Effector memory CD8-positive, alpha-beta T cell (primary cell): ENCODE measurements around the gene NPNT.
"Not testable (repeated sequence)": the region's sequence is repeated elsewhere in the genome, so short reads cannot be mapped to it uniquely, and the experiment has no call there.

Source experiments
- ATAC-seq: fragments of 150-1000 bp; cut with Tn5 transposase; replicated peaks from 2 replicates; pipeline ENCODE4 v1.10.0; 2021; ENCODE audit warnings: mild to moderate bottlenecking, moderate library complexity
- DNase-seq, 3 experiments: peaks; one replicate each; pipeline ENCODE4 v3.0.0; 2021
- H3K27ac Mint-ChIP-seq, 2 donors: one replicate each; pipeline ENCODE4 v1.8.0; 2022; ENCODE audit warnings: mild to moderate bottlenecking in 2 of 2, mixed read lengths in 2 of 2, moderate library complexity in 2 of 2
- H3K27me3 Mint-ChIP-seq, 2 donors: one replicate each; pipeline ENCODE4 v1.8.0; 2022; ENCODE audit warnings: mixed read lengths in 2 of 2
- H3K36me3 Mint-ChIP-seq: one replicate; pipeline ENCODE4 v1.8.0; 2022; ENCODE audit warnings: mild to moderate bottlenecking, moderate library complexity, mixed read lengths; ENCODE audit not compliant: insufficient read depth
- H3K4me1 Mint-ChIP-seq, 2 donors: one replicate each; pipeline ENCODE4 v1.8.0; 2022; ENCODE audit warnings: low read depth in 2 of 2, mixed read lengths in 2 of 2
- H3K4me3 Mint-ChIP-seq, 2 donors: one replicate each; pipeline ENCODE4 v1.8.0; 2022; ENCODE audit warnings: mild to moderate bottlenecking in 2 of 2, mixed read lengths in 2 of 2, moderate library complexity in 2 of 2
- H3K9me3 Mint-ChIP-seq, 2 donors: one replicate each; pipeline ENCODE4 v1.8.0; 2022; ENCODE audit warnings: mixed read lengths in 2 of 2
- total RNA-seq, 9 experiments: gene quantifications; one replicate each; lab custom pipeline; 2026; lab: John Stamatoyannopoulos, UW

NPNT gene, protein sequence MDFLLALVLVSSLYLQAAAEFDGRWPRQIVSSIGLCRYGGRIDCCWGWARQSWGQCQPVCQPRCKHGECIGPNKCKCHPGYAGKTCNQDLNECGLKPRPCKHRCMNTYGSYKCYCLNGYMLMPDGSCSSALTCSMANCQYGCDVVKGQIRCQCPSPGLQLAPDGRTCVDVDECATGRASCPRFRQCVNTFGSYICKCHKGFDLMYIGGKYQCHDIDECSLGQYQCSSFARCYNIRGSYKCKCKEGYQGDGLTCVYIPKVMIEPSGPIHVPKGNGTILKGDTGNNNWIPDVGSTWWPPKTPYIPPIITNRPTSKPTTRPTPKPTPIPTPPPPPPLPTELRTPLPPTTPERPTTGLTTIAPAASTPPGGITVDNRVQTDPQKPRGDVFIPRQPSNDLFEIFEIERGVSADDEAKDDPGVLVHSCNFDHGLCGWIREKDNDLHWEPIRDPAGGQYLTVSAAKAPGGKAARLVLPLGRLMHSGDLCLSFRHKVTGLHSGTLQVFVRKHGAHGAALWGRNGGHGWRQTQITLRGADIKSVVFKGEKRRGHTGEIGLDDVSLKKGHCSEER
- total RNA-seq: 0 to 4.1 (median 0) reads per million in 9 experiments

DNA sequence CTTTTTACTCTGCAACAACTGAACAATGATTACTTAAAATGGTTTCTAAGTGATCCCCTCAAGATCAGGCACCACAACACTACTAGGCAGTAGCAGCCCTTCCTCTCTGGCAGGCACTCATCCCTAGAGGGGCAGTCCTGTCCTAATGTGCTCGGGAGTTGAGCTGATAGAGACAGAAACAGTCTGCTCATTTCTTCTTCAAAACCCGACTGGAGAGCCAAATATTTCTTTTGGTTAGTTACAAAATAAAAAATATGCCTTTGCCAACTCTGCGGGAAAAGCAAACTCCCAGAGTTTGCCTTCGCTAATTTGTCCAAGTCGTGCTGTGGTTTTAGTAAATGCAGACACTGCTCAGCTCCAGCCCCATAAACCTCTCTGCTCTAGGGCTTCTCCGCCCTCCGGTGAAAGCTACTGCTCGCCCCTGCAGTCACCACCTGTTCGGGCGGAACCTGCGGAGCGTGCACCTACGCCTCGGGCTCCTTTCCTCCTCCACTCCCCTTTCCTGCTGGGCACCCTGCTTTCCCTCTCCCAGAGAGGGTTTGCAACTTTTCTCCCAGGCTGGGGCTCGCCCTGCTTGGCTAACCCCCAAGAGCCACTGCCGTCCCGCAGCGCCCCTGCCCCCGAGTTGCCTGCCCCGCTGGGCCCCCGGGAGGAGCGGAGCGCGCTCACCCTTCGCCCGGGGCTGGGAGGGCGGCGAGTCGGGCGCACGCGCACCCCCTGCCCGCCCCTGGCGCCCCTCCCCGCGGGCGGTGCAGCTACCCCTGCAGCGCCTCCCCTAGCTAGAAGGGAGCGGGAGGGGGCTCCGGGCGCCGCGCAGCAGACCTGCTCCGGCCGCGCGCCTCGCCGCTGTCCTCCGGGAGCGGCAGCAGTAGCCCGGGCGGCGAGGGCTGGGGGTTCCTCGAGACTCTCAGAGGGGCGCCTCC is at the start of gene NPNT:
TSS of gene NPNT (plus strand) at position 812 of the 923 bp plus-strand sequence. CDS start 182 bp downstream, outside the sequence.
- DNase-seq (no peak), ATAC-seq (no peak)
- Mint-ChIP-seq H3K9me3 (peaks cover 4 to 7% of the 10 kb centered on the region in 2 donors), H3K4me3 (no peak within 1 kb of the TSS), H3K27ac (no peak within 1 kb of the TSS), H3K4me1 (no peaks in the 10 kb centered on the region), H3K27me3 (peaks cover 59% of the 10 kb centered on the region in 2 donors), H3K36me3 (no peaks in the 10 kb centered on the region)

DNA sequence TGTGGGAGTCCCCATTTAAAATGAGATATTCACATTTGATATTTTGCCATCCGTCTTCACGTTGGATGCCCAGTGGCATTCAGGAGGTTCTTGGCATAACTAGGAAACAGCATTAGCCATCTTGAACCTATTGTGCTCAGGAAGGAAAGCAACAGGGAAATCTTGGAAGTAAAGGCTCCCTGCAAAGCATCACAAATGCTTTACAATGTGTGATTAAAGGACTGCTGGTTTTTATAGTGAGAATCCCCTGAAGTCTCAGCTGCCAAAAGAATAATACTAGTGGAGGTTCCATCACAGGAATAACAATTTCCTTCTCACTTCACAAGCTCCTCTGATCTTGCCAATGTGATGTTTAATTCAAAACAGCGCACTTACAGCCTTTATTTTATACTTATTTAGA is 49.7 kb upstream of the NPNT start:
- H3K27ac Mint-ChIP-seq: no peak overlapping the region
- ATAC-seq: no peak

DNA sequence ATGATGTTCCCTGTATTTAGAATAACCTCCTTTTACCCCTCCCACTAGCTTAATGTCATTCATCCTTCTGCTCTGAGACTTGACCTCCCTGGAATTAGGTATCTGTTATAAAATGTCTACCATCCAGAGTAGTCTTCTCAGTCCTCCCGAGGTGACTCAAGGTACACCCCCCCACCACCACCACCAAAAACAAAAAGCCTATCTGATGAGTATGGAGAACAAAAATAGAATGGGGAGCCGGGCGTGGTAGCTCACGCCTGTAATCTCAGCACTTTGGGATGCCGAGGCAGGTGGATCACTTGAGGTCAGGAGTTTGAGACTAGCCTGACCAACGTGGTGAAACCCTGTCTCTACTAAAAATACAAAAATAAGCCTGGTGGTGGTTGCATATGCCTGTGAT is 46.9 kb upstream of the NPNT start:
- H3K27ac Mint-ChIP-seq, DNase-seq, H3K4me3 Mint-ChIP-seq, H3K4me1 Mint-ChIP-seq, ATAC-seq, H3K9me3 Mint-ChIP-seq, H3K27me3 Mint-ChIP-seq: not testable (repeated sequence)
- peaks cover 14% of the 10 kb centered on the region for H3K36me3 Mint-ChIP-seq

More for the DNA sequence above, 49.7 kb upstream of the NPNT start:
- Mint-ChIP-seq H3K9me3 (no peaks in the 10 kb centered on the region), H3K36me3 (peaks cover 11% of the 10 kb centered on the region), H3K27me3 (no peaks in the 10 kb centered on the region), H3K4me3 (no peak overlapping the region), H3K4me1 (no peaks in the 10 kb centered on the region)
- DNase-seq: no peak

DNA sequence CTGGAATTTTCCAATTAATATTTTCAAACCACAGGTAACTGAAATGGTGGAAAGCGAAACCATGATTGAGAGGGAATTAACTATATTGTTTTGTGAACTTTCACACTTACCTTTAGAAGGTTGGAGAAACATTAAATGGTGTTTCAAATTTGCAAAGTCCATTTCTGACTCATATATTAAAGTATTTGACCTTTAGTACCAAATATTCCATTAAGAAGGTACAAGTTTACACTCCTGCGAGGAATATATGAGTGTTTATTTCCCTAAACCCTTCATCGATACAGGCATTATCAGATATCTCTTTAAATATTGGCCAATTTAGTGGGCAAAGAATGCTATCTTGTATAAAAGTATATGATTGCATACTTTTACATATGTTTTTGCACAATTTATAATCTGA is 44.1 kb upstream of the NPNT start:
- no peak for DNase-seq
- no peak for ATAC-seq
- H3K4me3 Mint-ChIP-seq: no peak overlapping the region
- H3K4me1 Mint-ChIP-seq: no peaks in the 10 kb centered on the region
- H3K9me3 Mint-ChIP-seq: peaks cover 2 to 15% of the 10 kb centered on the region in 2 donors
- H3K27ac Mint-ChIP-seq: no peak overlapping the region
- H3K36me3 Mint-ChIP-seq: peaks cover 14% of the 10 kb centered on the region
- no peaks in the 10 kb centered on the region for H3K27me3 Mint-ChIP-seq

DNA sequence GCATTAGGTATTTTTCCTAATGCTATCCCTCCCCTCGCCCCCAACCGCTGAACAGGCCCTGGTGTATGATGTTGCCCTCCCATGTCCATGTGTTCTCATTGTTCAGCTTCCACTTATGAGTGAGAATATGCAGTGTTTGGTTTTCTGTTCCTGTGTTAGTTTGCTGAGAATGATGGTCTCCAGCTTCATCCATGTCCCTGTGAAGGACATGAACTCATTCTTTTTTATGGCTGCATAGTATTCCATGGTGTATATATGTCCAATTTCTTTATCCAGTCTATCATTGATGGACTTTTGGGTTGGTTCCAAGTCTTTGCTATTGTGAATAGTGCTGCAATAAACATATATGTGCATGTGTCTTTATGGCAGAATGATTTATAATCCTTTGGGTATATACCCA is 43.0 kb upstream of the NPNT start:
- H3K9me3 Mint-ChIP-seq: peaks cover 6 to 15% of the 10 kb centered on the region in 2 donors
- not testable (repeated sequence) for H3K4me1 Mint-ChIP-seq, H3K27ac Mint-ChIP-seq, DNase-seq, ATAC-seq, H3K4me3 Mint-ChIP-seq, H3K27me3 Mint-ChIP-seq
- peaks cover 14% of the 10 kb centered on the region for H3K36me3 Mint-ChIP-seq

DNA sequence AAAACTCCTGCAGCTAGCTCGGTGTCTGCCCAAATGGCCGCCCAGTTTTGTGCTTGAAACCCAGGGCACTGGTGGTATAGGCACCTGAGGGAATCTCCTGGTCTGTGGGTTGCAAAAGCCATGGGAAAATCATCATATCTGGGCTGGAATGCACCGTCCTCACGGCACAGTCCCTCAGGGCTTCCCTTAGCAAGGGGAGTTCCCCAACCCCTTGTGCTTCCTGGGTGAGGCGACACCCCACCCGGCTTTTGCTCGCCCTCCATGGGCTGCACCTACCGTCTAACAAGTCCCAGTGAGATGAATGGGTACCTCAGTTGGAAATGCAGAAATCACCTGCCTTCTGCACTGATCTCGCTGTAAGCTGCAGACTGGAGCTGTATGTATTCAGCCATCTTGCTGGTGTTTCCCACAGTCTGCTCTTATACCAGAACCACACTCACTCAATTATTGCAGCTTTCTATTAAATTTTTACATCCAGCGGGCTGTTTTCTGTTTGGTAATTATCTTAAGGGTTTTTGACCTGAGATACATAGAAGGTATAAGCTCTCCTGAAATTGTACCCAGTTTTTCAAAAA is 36.7 kb upstream of the NPNT start:
- Mint-ChIP-seq H3K9me3 (peaks cover 12 to 32% of the 10 kb centered on the region in 2 donors), H3K36me3 (no peaks in the 10 kb centered on the region), H3K4me1 (no peaks in the 10 kb centered on the region), H3K27me3 (no peaks in the 10 kb centered on the region), H3K4me3 (no peak overlapping the region), H3K27ac (no peak overlapping the region)
- no peak for DNase-seq
- ATAC-seq: no peak

DNA sequence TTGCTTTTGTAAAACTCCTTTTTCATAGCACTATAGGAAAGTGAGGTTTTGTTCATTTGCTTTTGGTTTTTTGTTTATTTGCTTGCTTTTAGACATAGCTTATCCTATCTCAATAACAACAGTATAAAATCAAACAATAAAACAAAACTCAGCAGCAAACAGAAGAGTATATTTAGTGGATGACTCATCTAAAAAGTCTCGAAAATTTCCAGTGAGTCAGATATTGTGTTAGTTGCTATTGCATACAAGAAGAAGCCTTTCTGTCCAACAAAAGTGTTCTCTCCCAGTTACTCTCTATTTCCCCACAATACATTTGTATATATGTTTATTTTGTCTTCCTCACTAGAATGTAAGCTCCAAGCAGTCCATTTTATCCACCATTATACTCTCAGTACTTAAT is 36.0 kb upstream of the NPNT start:
- Mint-ChIP-seq H3K4me1 (no peaks in the 10 kb centered on the region), H3K9me3 (peaks cover 12 to 32% of the 10 kb centered on the region in 2 donors)

DNA sequence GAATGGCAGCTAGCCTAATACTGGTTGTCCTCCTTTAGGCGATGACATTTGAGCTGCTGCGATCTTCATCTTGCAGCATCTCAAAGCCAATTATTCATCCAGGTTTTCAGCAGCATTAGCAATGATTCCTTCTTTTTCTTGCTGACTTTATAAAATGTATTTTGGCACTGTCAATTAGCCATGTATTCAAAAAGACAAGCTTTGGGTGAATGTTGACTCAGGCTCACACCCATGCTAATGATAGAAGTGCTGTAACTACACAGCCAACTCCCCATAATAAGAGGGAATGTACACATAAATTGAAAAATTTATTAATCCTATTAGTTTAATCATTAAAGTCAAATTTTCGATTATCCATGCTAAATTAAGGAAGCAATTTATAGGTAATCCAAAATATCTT is 24.3 kb upstream of the NPNT start:
- H3K36me3 Mint-ChIP-seq: no peaks in the 10 kb centered on the region
- no peaks in the 10 kb centered on the region for H3K27me3 Mint-ChIP-seq
- H3K27ac Mint-ChIP-seq: no peak overlapping the region
- no peak overlapping the region for H3K4me3 Mint-ChIP-seq
- no peaks in the 10 kb centered on the region for H3K4me1 Mint-ChIP-seq
- ATAC-seq: no peak
- no peaks in the 10 kb centered on the region for H3K9me3 Mint-ChIP-seq
- DNase-seq: no peak

More for the DNA sequence above, 36.0 kb upstream of the NPNT start:
- no peak for DNase-seq
- Mint-ChIP-seq H3K27me3 (no peaks in the 10 kb centered on the region), H3K36me3 (no peaks in the 10 kb centered on the region), H3K4me3 (no peak overlapping the region), H3K27ac (no peak overlapping the region)
- ATAC-seq: no peak

DNA sequence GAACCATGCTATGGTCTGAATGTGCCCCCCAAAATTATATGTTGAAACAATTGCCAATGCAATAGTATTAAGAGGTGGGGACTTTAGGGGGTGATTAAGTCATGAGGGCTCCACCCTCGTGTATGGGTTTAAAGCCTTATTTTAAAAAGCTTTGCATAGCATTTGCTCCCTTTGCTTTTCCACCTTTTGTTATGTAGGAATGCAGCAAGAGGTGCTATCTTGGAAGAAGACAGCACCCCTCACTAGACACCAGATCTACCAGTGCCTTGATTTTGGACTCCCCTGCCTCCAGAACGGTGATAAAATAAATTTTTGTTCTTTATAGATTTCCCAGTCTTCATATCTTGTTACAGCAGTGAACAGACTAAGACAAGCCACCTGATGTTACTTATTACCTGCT is 23.3 kb upstream of the NPNT start:
- Mint-ChIP-seq H3K9me3 (no peaks in the 10 kb centered on the region), H3K27ac (no peak overlapping the region), H3K4me3 (no peak overlapping the region), H3K36me3 (no peaks in the 10 kb centered on the region), H3K27me3 (no peaks in the 10 kb centered on the region), H3K4me1 (no peaks in the 10 kb centered on the region)
- no peak for DNase-seq
- no peak for ATAC-seq

DNA sequence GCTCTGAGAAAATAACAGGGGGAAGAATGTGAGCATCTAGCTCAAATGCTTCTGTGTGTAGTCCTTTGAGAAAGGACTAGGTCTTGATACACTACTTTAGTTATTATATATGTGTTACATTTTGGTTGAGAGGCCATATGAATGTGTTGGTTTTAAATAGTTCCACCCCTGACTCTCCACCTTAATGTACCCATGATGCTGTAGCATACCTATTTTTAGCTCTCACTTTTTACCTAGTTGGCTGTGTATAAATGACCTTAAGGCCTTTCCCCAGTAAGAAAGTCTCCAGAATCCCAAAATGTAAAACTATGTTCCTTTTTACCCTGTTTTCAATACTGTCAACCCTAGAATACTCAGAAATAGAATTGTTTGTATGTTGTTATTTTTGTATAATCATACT is 20.0 kb upstream of the NPNT start:
- Mint-ChIP-seq H3K36me3 (no peaks in the 10 kb centered on the region), H3K27ac (no peak overlapping the region), H3K4me3 (no peak overlapping the region), H3K4me1 (no peaks in the 10 kb centered on the region), H3K9me3 (no peaks in the 10 kb centered on the region), H3K27me3 (no peaks in the 10 kb centered on the region)
- no peak for DNase-seq
- no peak for ATAC-seq

DNA sequence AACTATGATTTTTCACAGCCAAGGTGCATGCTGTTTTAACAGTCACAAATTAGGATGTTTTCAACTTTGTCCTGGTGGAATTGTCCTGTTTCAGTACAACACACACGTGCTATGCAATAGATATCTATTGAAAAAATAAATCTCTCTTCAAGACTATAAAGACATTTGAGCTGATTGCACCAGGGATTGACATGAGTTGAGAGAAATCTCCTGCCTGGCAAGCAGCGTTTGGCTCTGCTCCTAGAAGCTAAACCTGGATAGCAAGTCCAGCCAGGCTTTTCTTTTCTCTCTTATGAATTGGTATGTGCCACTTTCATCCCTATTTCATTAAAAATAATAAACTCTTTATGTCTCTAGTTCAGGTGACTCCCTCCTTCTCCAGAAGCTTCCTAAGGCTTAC is 16.6 kb upstream of the NPNT start:
- no peaks in the 10 kb centered on the region for H3K4me1 Mint-ChIP-seq
- peaks cover 6 to 8% of the 10 kb centered on the region in 2 donors for H3K27me3 Mint-ChIP-seq
- no peak for DNase-seq
- peaks cover 1 to 6% of the 10 kb centered on the region in 2 donors for H3K9me3 Mint-ChIP-seq
- no peak overlapping the region for H3K27ac Mint-ChIP-seq
- ATAC-seq: no peak
- no peaks in the 10 kb centered on the region for H3K36me3 Mint-ChIP-seq
- no peak overlapping the region for H3K4me3 Mint-ChIP-seq

DNA sequence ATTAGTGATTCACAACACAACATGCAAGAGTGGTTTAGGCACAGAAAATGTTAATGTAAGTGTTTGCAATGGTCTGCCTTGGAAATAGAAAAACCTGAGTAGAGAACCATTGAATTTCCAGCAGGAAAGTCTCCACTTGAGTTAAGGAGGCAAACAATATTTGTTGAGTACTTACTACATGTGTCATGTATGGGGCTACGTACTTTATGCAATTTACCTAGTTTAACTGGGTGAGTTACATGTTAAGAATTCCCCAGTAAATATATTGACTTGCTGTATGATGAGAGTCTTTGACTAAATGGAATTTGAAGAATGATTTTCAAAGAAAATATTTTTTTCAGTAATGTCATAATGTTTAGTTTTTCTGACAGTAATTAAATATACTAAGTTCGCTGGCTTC is 7.8 kb upstream of the NPNT start:
- H3K27ac Mint-ChIP-seq: no peak overlapping the region
- ATAC-seq: no peak
- H3K36me3 Mint-ChIP-seq: no peaks in the 10 kb centered on the region
- DNase-seq: no peak
- no peak overlapping the region for H3K4me3 Mint-ChIP-seq
- H3K9me3 Mint-ChIP-seq: peaks cover 7% of the 10 kb centered on the region in 2 donors
- no peaks in the 10 kb centered on the region for H3K4me1 Mint-ChIP-seq
- H3K27me3 Mint-ChIP-seq: peaks cover 6 to 7% of the 10 kb centered on the region in 2 donors
